GM23248 (cell line): Measurements from ENCODE around the gene ADGRL4. TPM values are rescaled to one million over a fixed set of nuclear protein-coding genes. Genes with fewer than 3 reads are reported as not detected.

Experiments used
- DNase-seq: peaks from one replicate; pipeline ENCODE4 v3.0.0-alpha.2; 2015
- H2AFZ ChIP-seq: fragments of 200-600 bp; sonication (generic); 2 replicates; pipeline ENCODE4 v1.6.1; 2016; ENCODE audit warnings: antibody characterized with exemption
- H3F3A ChIP-seq: fragments of 200-600 bp; sonication (generic); 2 replicates; pipeline ENCODE4 v1.6.1; 2016; ENCODE audit warnings: mild to moderate bottlenecking, antibody characterized with exemption, mixed run types; ENCODE audit not compliant: insufficient read depth
- H3K27ac ChIP-seq: fragments of 200-600 bp; sonication (generic); 2 replicates; pipeline ENCODE4 v1.5.1; 2016; ENCODE audit warnings: mild to moderate bottlenecking
- H3K27me3 ChIP-seq: fragments of 200-600 bp; sonication (generic); replicated peaks from 2 replicates; pipeline ENCODE4 v1.6.1; 2016; ENCODE audit warnings: mild to moderate bottlenecking; ENCODE audit not compliant: insufficient read depth
- H3K36me3 ChIP-seq: fragments of 200-600 bp; sonication (generic); 2 replicates; pipeline ENCODE4 v1.6.1; 2016; ENCODE audit warnings: low read depth, mild to moderate bottlenecking
- H3K4me1 ChIP-seq: fragments of 200-600 bp; sonication (generic); 2 replicates; pipeline ENCODE4 v1.6.1; 2016; ENCODE audit warnings: mild to moderate bottlenecking; ENCODE audit not compliant: insufficient read depth
- H3K4me2 ChIP-seq: fragments of 200-600 bp; sonication (generic); one replicate; pipeline ENCODE4 v1.6.1; 2016; ENCODE audit warnings: mild to moderate bottlenecking; ENCODE audit not compliant: unreplicated experiment
- H3K4me3 ChIP-seq: fragments of 200-600 bp; sonication (generic); 2 replicates; pipeline ENCODE4 v1.5.1; 2016; ENCODE audit warnings: mild to moderate bottlenecking
- H3K79me2 ChIP-seq: fragments of 200-600 bp; sonication (generic); 2 replicates; pipeline ENCODE4 v1.6.1; 2016; ENCODE audit warnings: mild to moderate bottlenecking; ENCODE audit not compliant: insufficient read depth
- H3K9ac ChIP-seq: fragments of 200-600 bp; sonication (generic); 2 replicates; pipeline ENCODE4 v1.6.1; 2016; ENCODE audit warnings: mild to moderate bottlenecking
- H3K9me2 ChIP-seq: fragments of 200-600 bp; sonication (generic); 2 replicates; pipeline ENCODE4 v1.6.1; 2016; ENCODE audit warnings: mixed run types, mild to moderate bottlenecking, moderate library complexity; ENCODE audit not compliant: insufficient read depth
- H3K9me3 ChIP-seq: fragments of 200-600 bp; sonication (generic); one replicate; pipeline ENCODE4 v1.6.1; 2017; ENCODE audit warnings: low read depth
- H4K20me1 ChIP-seq: fragments of 200-600 bp; sonication (generic); 2 replicates; pipeline ENCODE4 v1.6.0; 2016; ENCODE audit not compliant: insufficient read depth
- EZH2 ChIP-seq: fragments of 200-600 bp; sonication (generic); IDR thresholded peaks from 2 replicates; pipeline ENCODE4 v1.6.1; 2018; ENCODE audit warnings: antibody characterized with exemption, mild to moderate bottlenecking; ENCODE audit not compliant: insufficient read depth, poor library complexity, severe bottlenecking
- EZH2phosphoT487 ChIP-seq: fragments of 200-600 bp; sonication (generic); IDR thresholded peaks from 2 replicates; pipeline ENCODE4 v1.6.1; 2018; ENCODE audit warnings: antibody characterized with exemption, moderate library complexity, mild to moderate bottlenecking, low read depth; ENCODE audit not compliant: insufficient read depth
- WGBS, 2 experiments: methylation state at CpG; one replicate each; pipeline ENCODE4 v1.1.6; 2015 to 2017; ENCODE audit warnings: low lambda C conversion rate in 2 of 2, low coverage in 1 of 2; ENCODE audit errors: missing lambda C conversion rate in 2 of 2; 5-methylcytosine and 5-hydroxymethylcytosine counted together
- in situ Hi-C: fragments of 300-500 bp; cut with MboI; formaldehyde crosslinking; loops from 2 replicates; pipeline ENCODE4 v1.15.0; 2020
- polyA plus RNA-seq: library from polyadenylated mRNA; unstranded; fragments of >200 nt; fragmentation: Nextera tagmentation; extraction: Ambion mirVana; gene quantifications from 2 replicates; pipeline ENCODE4 v1.2.1, GENCODE V29; 2016
- total RNA-seq: library from RNA; depleted of rRNA; stranded (reverse); fragments of >200 nt; shearing (Covaris generic); gene quantifications from 2 replicates; pipeline ENCODE4 v1.2.3, GENCODE V29; 2014

The ADGRL4 gene
- total and polyA plus RNA-seq, 2 experiments from 2014 or later, result 10.6 to 18.1 TPM

GRCh38 chr1:79043506-79043905, 37.0 kb upstream of the ADGRL4 start:
- Histone ChIP-seq H3K4me3 (peak overlapping the region; percentile 46), H3F3A (peaks cover 32% of the 10 kb centered on the region; the same call in 1 of the 2 replicates), H3K9ac (peak overlapping the region; percentile 5; the same call in 1 of the 2 replicates), H3K79me2 (no peaks in the 10 kb centered on the region), H3K36me3 (no peaks in the 10 kb centered on the region), H2AFZ (peak overlapping the region; percentile 44; the same call in 1 of the 2 replicates), H3K4me2 (peak overlapping the region; percentile 85), H3K9me3 (no peaks in the 10 kb centered on the region), H3K9me2 (no peaks in the 10 kb centered on the region; the same call in 1 of the 2 replicates), H3K27ac (peak overlapping the region; percentile 52), H3K27me3 (no peaks in the 10 kb centered on the region), H3K4me1 (peaks cover 42% of the 10 kb centered on the region), H4K20me1 (no peaks in the 10 kb centered on the region)
- in situ Hi-C loops, result no loop called here
- 6 to 7% methylated on average over 4 of the region's 4 CpGs for WGBS, 2 experiments
- TF ChIP-seq EZH2 (no peak), EZH2phosphoT487 (no peak)
- DNase-seq, result peak; percentile 71

GRCh38 chr1:79042539-79042938, 36.0 kb upstream of the ADGRL4 start:
- H3K9me2 ChIP-seq, result no peaks in the 10 kb centered on the region; the same call in 1 of the 2 replicates
- H3K36me3 ChIP-seq, result no peaks in the 10 kb centered on the region
- in situ Hi-C loops, result no loop called here
- 25 to 36% methylated on average over 2 of the region's 2 CpGs for WGBS, 2 experiments
- H3K9me3 ChIP-seq, result no peaks in the 10 kb centered on the region
- no peak overlapping the region for H3K9ac ChIP-seq
- H3K4me3 ChIP-seq, result 0 out of 2 replicates have a peak overlapping the region, but pooled peaks have one; percentile 6
- peak overlapping the region; percentile 52 for H3K27ac ChIP-seq
- H2AFZ ChIP-seq, result peak overlapping the region; percentile 8; the same call in 1 of the 2 replicates
- no peaks in the 10 kb centered on the region for H4K20me1 ChIP-seq
- no peak for TF ChIP-seq EZH2phosphoT487
- no peak for TF ChIP-seq EZH2
- peak overlapping the region; percentile 85 for H3K4me2 ChIP-seq
- no peaks in the 10 kb centered on the region for H3K79me2 ChIP-seq
- peaks cover 32% of the 10 kb centered on the region; the same call in 1 of the 2 replicates for H3F3A ChIP-seq
- no peaks in the 10 kb centered on the region for H3K27me3 ChIP-seq
- DNase-seq, result peak; percentile 14
- H3K4me1 ChIP-seq, result peaks cover 42% of the 10 kb centered on the region

GRCh38 chr1:79042117-79042516, 35.6 kb upstream of the ADGRL4 start:
- WGBS, 2 experiments, result 8 to 13% methylated on average over 2 of the region's 2 CpGs
- Histone ChIP-seq H3K4me2 (peak overlapping the region; percentile 85), H3K27me3 (no peaks in the 10 kb centered on the region), H3K9me3 (no peaks in the 10 kb centered on the region), H3F3A (peaks cover 32% of the 10 kb centered on the region; the same call in 1 of the 2 replicates), H3K4me3 (0 out of 2 replicates have a peak overlapping the region, but pooled peaks have one; percentile 6), H4K20me1 (no peaks in the 10 kb centered on the region), H3K27ac (peak overlapping the region; percentile 53), H3K4me1 (peaks cover 42% of the 10 kb centered on the region), H3K9ac (no peak overlapping the region), H3K79me2 (no peaks in the 10 kb centered on the region), H3K9me2 (no peaks in the 10 kb centered on the region; the same call in 1 of the 2 replicates), H3K36me3 (no peaks in the 10 kb centered on the region), H2AFZ (peak overlapping the region; percentile 8; the same call in 1 of the 2 replicates)
- no peak for TF ChIP-seq EZH2
- TF ChIP-seq EZH2phosphoT487, result no peak
- DNase-seq, result peak; percentile 79
- in situ Hi-C loops, result no loop called here

GRCh38 chr1:79041666-79042065, 35.1 kb upstream of the ADGRL4 start:
- H3K9ac ChIP-seq, result no peak overlapping the region
- in situ Hi-C loops, result no loop called here
- H3K27me3 ChIP-seq, result no peaks in the 10 kb centered on the region
- TF ChIP-seq EZH2 (no peak), EZH2phosphoT487 (no peak)
- H3K4me2 ChIP-seq, result peak overlapping the region; percentile 85
- H3F3A ChIP-seq, result peaks cover 32% of the 10 kb centered on the region; the same call in 1 of the 2 replicates
- H3K9me3 ChIP-seq, result no peaks in the 10 kb centered on the region
- WGBS, 2 experiments, result 50 to 54% methylated on average over 3 of the region's 3 CpGs
- H3K36me3 ChIP-seq, result no peaks in the 10 kb centered on the region
- peak overlapping the region; percentile 53; the same call in 1 of the 2 replicates for H3K27ac ChIP-seq
- no peaks in the 10 kb centered on the region for H4K20me1 ChIP-seq
- H2AFZ ChIP-seq, result no peak overlapping the region
- peaks cover 42% of the 10 kb centered on the region for H3K4me1 ChIP-seq
- H3K9me2 ChIP-seq, result no peaks in the 10 kb centered on the region; the same call in 1 of the 2 replicates
- DNase-seq, result peak; percentile 52
- H3K79me2 ChIP-seq, result no peaks in the 10 kb centered on the region
- H3K4me3 ChIP-seq, result no peak overlapping the region
